Neural progenitor cell (in vitro differentiated cells): Measurements from ENCODE around the gene BBS4. TPM values are rescaled to one million over a fixed set of nuclear protein-coding genes. Genes with fewer than 3 reads are reported as not detected.

Experiments
- DNase-seq: peaks from one replicate; pipeline ENCODE4 v3.0.0-alpha.2; 2016; ENCODE audit warnings: low spot score
- H2AFZ ChIP-seq: fragments of 200-600 bp; sonication (generic); replicated peaks from 2 replicates; pipeline ENCODE4 v1.6.1; 2016; ENCODE audit warnings: antibody characterized with exemption
- H3F3A ChIP-seq: fragments of 200-600 bp; sonication (generic); 2 replicates; pipeline ENCODE4 v1.6.1; 2016; ENCODE audit warnings: antibody characterized with exemption, low read depth
- H3K27ac ChIP-seq: fragments of 200-600 bp; sonication (generic); 2 replicates; pipeline ENCODE4 v1.5.1; 2016; ENCODE audit warnings: mild to moderate bottlenecking
- H3K27me3 ChIP-seq: fragments of 200-600 bp; sonication (generic); 2 replicates; pipeline ENCODE4 v1.6.1; 2016; ENCODE audit warnings: mild to moderate bottlenecking, moderate library complexity
- H3K36me3 ChIP-seq: fragments of 200-600 bp; sonication (generic); 2 replicates; pipeline ENCODE4 v1.5.1; 2016
- H3K4me1 ChIP-seq: fragments of 200-600 bp; sonication (generic); 2 replicates; pipeline ENCODE4 v1.6.1; 2016; ENCODE audit warnings: mixed run types
- H3K4me2 ChIP-seq: fragments of 200-600 bp; sonication (generic); 2 replicates; pipeline ENCODE4 v1.6.1; 2016
- H3K4me3 ChIP-seq: fragments of 200-600 bp; sonication (generic); 2 replicates; pipeline ENCODE4 v1.5.1; 2016
- H3K79me2 ChIP-seq: fragments of 200-600 bp; sonication (generic); 2 replicates; pipeline ENCODE4 v1.6.1; 2016; ENCODE audit warnings: low read depth
- H3K9ac ChIP-seq: fragments of 200-600 bp; sonication (generic); 2 replicates; pipeline ENCODE4 v1.6.1; 2016
- H3K9me3 ChIP-seq: fragments of 200-600 bp; sonication (generic); 2 replicates; pipeline ENCODE4 v1.5.1; 2016; ENCODE audit warnings: low read depth
- H4K20me1 ChIP-seq: fragments of 200-600 bp; sonication (generic); 2 replicates; pipeline ENCODE4 v1.6.1; 2016; ENCODE audit warnings: low read depth
- H3K27ac Mint-ChIP-seq: 3 replicates; pipeline ENCODE4 v1.8.0; 2021; ENCODE audit warnings: mixed read lengths
- H3K27me3 Mint-ChIP-seq: 2 replicates; pipeline ENCODE4 v1.8.0; 2022; ENCODE audit warnings: low read depth, mild to moderate bottlenecking, inconsistent platforms, moderate library complexity, mixed read lengths; ENCODE audit not compliant: insufficient read depth
- H3K36me3 Mint-ChIP-seq: 3 replicates; pipeline ENCODE4 v1.8.0; 2021; ENCODE audit warnings: mixed read lengths
- H3K4me1 Mint-ChIP-seq: 3 replicates; pipeline ENCODE4 v1.8.0; 2021; ENCODE audit warnings: mixed read lengths
- H3K4me3 Mint-ChIP-seq: 3 replicates; pipeline ENCODE4 v1.8.0; 2021; ENCODE audit warnings: mild to moderate bottlenecking, moderate library complexity, mixed read lengths
- H3K9me3 Mint-ChIP-seq: 3 replicates; pipeline ENCODE4 v1.8.0; 2020; ENCODE audit warnings: mixed read lengths
- EZH2 ChIP-seq: fragments of 200-600 bp; sonication (generic); IDR thresholded peaks from 2 replicates; pipeline ENCODE4 v1.6.1; 2017; ENCODE audit warnings: antibody characterized with exemption, mild to moderate bottlenecking, moderate library complexity
- EZH2phosphoT487 ChIP-seq: fragments of 200-600 bp; sonication (generic); IDR thresholded peaks from 2 replicates; pipeline ENCODE4 v1.6.1; 2017; ENCODE audit warnings: antibody characterized with exemption
- total RNA-seq: library from RNA; depleted of rRNA; stranded (reverse); fragments of >200 nt; gene quantifications from 2 replicates; pipeline ENCODE4 v1.2.3, GENCODE V29; 2015; ENCODE audit warnings: low replicate concordance
- TF ChIP-seq, protein P1 (sequence below): fragments of 200-600 bp; sonication (generic); IDR thresholded peaks from 2 replicates; pipeline ENCODE4 v1.5.1; 2017; ENCODE audit warnings: antibody characterized with exemption, mild to moderate bottlenecking

Gene BBS4
- total RNA-seq, 1 donor from 2014 or later = 57.5 TPM

DNA sequence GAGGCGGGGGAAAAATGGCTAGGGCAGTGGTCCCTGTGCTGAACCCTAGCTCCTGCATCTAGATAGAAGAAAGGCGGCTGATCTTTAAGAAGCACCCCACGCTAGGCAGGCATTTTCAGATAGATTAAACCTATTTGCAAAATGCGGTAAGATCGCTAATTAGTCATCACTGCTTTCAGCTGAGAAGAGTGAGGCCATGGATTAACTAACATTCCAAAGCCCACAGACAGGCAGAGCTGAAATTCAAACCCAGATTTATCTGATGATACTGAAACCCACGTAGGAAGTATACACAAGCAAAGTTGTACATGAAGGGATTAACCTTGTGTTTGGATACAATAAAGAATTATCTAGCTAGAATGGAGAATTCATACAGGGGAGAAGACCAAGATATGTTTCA is 92.8 kb downstream of the BBS4 start:
- H3K79me2 ChIP-seq = peaks cover 82% of the 10 kb centered on the region
- Mint-ChIP-seq H3K27ac (no peak overlapping the region), H3K4me1 (peaks cover 12% of the 10 kb centered on the region), H3K9me3 (no peaks in the 10 kb centered on the region), H3K27me3 (no peaks in the 10 kb centered on the region), H3K4me3 (no peak overlapping the region), H3K36me3 (no peaks in the 10 kb centered on the region)
- DNase-seq = no peak
- TF ChIP-seq EZH2 = no peak
- no peaks in the 10 kb centered on the region for H3K9me3 ChIP-seq
- H3K4me3 ChIP-seq = no peak overlapping the region
- no peak overlapping the region for H2AFZ ChIP-seq
- H3K9ac ChIP-seq = no peak overlapping the region
- H3K36me3 ChIP-seq = no peaks in the 10 kb centered on the region
- H3K27me3 ChIP-seq = no peaks in the 10 kb centered on the region
- H4K20me1 ChIP-seq = peaks cover 4% of the 10 kb centered on the region
- peaks cover 4% of the 10 kb centered on the region for H3K4me1 ChIP-seq
- H3F3A ChIP-seq = no peaks in the 10 kb centered on the region
- no peak overlapping the region for H3K4me2 ChIP-seq
- no peak overlapping the region for H3K27ac ChIP-seq

DNA sequence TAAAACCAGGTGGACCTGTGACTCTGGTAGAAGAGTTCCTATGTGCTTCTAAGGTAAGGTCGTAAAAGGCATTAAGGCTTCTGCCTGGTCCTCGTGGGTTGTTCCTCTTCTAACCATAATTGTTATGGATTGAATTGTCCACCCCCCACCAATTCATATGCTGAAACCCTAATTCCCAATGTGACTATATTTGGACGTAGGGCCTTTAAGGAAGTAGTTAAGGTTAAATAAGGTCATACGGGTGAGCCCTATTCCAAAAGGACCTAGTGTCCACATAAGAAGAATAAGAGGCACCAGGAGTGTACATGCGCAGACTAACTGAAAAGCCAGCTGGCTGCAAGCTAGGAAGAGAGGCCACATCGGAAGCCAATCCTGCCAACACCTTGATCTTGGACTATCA is 95.6 kb downstream of the BBS4 start:
- H3K36me3 Mint-ChIP-seq = no peaks in the 10 kb centered on the region
- no peak overlapping the region for H3K4me3 ChIP-seq
- H3K79me2 ChIP-seq = peaks cover 68% of the 10 kb centered on the region
- H3K4me3 Mint-ChIP-seq = peak overlapping the region; percentile 67
- no peaks in the 10 kb centered on the region for H3K9me3 Mint-ChIP-seq
- no peak for DNase-seq
- no peak overlapping the region for H3K4me2 ChIP-seq
- no peaks in the 10 kb centered on the region for H3K27me3 ChIP-seq
- peaks cover 8% of the 10 kb centered on the region for H3F3A ChIP-seq
- H3K27ac ChIP-seq = no peak overlapping the region
- no peaks in the 10 kb centered on the region for H3K9me3 ChIP-seq
- H3K9ac ChIP-seq = no peak overlapping the region
- H3K4me1 ChIP-seq = peaks cover 4% of the 10 kb centered on the region
- H3K27me3 Mint-ChIP-seq = no peaks in the 10 kb centered on the region
- peaks cover 4% of the 10 kb centered on the region for H4K20me1 ChIP-seq
- no peak overlapping the region for H3K27ac Mint-ChIP-seq
- H3K4me1 Mint-ChIP-seq = peaks cover 24% of the 10 kb centered on the region
- H3K36me3 ChIP-seq = no peaks in the 10 kb centered on the region
- TF ChIP-seq EZH2phosphoT487 (no peak), EZH2 (no peak)
- TF ChIP-seq, protein P1, sequence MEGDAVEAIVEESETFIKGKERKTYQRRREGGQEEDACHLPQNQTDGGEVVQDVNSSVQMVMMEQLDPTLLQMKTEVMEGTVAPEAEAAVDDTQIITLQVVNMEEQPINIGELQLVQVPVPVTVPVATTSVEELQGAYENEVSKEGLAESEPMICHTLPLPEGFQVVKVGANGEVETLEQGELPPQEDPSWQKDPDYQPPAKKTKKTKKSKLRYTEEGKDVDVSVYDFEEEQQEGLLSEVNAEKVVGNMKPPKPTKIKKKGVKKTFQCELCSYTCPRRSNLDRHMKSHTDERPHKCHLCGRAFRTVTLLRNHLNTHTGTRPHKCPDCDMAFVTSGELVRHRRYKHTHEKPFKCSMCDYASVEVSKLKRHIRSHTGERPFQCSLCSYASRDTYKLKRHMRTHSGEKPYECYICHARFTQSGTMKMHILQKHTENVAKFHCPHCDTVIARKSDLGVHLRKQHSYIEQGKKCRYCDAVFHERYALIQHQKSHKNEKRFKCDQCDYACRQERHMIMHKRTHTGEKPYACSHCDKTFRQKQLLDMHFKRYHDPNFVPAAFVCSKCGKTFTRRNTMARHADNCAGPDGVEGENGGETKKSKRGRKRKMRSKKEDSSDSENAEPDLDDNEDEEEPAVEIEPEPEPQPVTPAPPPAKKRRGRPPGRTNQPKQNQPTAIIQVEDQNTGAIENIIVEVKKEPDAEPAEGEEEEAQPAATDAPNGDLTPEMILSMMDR = no peak
- no peak overlapping the region for H2AFZ ChIP-seq

DNA sequence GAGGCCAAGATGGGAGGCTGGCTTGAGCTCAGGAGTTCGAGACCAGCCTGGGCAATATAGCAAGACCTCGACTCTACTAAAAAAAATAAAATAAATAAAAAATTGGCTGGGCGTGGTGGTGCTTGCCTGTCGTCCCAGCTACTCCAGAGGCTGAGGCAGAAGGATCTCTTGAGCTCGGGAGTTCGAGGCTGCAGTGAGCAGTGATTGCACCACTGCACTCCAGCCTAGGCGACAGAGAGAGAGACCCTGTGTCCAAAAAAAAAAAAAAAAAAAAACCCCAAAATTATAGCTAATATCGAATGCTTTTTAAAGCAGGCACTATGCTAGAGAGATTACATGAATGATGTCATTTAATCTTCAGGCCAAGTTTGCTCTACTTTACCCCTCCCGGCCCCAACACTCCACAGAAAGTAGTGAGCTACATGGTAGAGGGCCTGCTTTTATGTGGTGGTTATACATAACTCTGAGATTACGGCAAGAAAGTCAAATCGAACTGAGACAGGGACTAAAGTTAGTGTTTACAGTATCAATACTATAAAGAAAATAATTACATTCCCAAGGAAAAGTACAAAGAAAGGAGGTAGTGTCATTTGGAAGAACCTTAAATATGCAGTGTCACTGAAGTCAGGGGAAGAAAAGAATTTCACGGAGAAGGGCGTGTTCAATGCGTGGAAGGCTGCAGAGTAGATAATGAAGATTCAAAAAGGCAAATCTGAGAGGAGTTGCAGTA is 96.4 kb downstream of the BBS4 start:
- no peaks in the 10 kb centered on the region for H3K27me3 Mint-ChIP-seq

More for the DNA sequence above, 96.4 kb downstream of the BBS4 start:
- H3F3A ChIP-seq = peaks cover 8% of the 10 kb centered on the region
- H2AFZ ChIP-seq = peak overlapping the region; percentile 80
- Mint-ChIP-seq H3K36me3 (no peaks in the 10 kb centered on the region), H3K4me1 (peaks cover 24% of the 10 kb centered on the region), H3K4me3 (peak overlapping the region; percentile 93), H3K9me3 (no peaks in the 10 kb centered on the region), H3K27ac (peak overlapping the region; percentile 35)
- peak overlapping the region; percentile 87 for H3K4me3 ChIP-seq
- H3K79me2 ChIP-seq = peaks cover 60% of the 10 kb centered on the region
- H3K9ac ChIP-seq = peak overlapping the region; percentile 91
- H3K4me2 ChIP-seq = peak overlapping the region; percentile 99
- TF ChIP-seq, protein P1 = no peak
- TF ChIP-seq EZH2phosphoT487 = no peak
- TF ChIP-seq EZH2 = no peak
- no peaks in the 10 kb centered on the region for H3K27me3 ChIP-seq
- H3K9me3 ChIP-seq = no peaks in the 10 kb centered on the region
- peaks cover 4% of the 10 kb centered on the region for H4K20me1 ChIP-seq
- no peak for DNase-seq
- H3K27ac ChIP-seq = no peak overlapping the region
- H3K4me1 ChIP-seq = peaks cover 4% of the 10 kb centered on the region
- no peaks in the 10 kb centered on the region for H3K36me3 ChIP-seq
